Measurements from ENCODE around the gene HOXA7.

DNA sequence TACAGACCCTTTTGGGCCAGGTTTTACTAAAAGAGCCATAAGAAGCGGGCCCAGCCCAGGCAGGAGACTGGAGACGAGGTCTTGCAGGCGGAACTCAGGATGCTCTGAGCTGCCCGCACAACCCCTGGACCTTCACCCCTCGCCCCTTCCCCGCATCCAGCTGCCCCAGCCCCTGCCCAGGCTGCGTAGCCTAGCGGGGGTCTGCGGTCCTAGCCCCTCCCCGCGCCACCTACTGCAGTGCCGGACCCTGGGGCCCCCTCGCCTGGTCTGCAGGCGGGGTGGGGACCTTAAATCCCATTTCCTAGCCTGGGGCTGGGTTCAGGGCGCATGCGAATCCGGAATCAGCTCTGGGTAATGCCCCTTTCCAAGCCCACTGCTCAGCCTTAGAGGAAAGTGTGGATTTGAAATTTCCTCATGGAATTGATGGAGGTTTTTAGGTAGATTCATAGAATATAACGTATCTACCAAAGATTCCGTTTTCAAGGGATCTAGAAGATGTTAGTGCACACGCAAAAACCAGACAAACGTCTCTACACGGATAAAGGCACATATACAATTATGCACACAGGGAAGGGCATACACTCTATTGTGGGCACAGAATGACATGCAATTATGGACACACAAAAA lies 3.5 kb downstream of the HOXA7 start:
- TF ChIP-seq POLR2AphosphoS5 (IDR thresholded peaks at IDR 0.05) (no peak), CTCF (IDR thresholded peaks at IDR 0.05) (no peak)
